Skeletal muscle satellite cell (primary cell): Measurements from ENCODE around the gene GP1BA.

Experiments used
- H3K27me3 ChIP-seq: 2 replicates; pipeline ENCODE4 v1.7.0; 2013; ENCODE audit warnings: low read length; ENCODE audit not compliant: control insufficient read depth, insufficient read depth
- H3K36me3 ChIP-seq: 2 replicates; pipeline ENCODE4 v1.7.0; 2013; ENCODE audit warnings: mild to moderate bottlenecking, control low read depth, low read length; ENCODE audit not compliant: insufficient read depth
- H3K4me1 ChIP-seq: 2 replicates; pipeline ENCODE4 v1.7.0; 2013; ENCODE audit warnings: low read length; ENCODE audit not compliant: control insufficient read depth, insufficient read depth
- H3K4me2 ChIP-seq: 2 replicates; pipeline ENCODE4 v1.7.0; 2013; ENCODE audit warnings: mild to moderate bottlenecking, low read length
- H3K4me3 ChIP-seq: 2 replicates; pipeline ENCODE4 v1.7.0; 2013; ENCODE audit warnings: low read length
- H3K9ac ChIP-seq: 2 replicates; pipeline ENCODE4 v1.7.0; 2013; ENCODE audit warnings: mild to moderate bottlenecking, low read depth, low read length, moderate library complexity
- H3K9me3 ChIP-seq: replicated peaks from 2 replicates; pipeline ENCODE4 v1.7.0; 2013; ENCODE audit warnings: mild to moderate bottlenecking, control low read depth, low read length

The GP1BA gene

GRCh38 chr17:4896332-4897197 is 35.5 kb upstream of the GP1BA start:
- Histone ChIP-seq H3K4me1 (peaks cover 4% of the 10 kb centered on the region), H3K4me3 (no peak overlapping the region), H3K9me3 (no peaks in the 10 kb centered on the region), H3K36me3 (peaks cover 52% of the 10 kb centered on the region), H3K4me2 (no peak overlapping the region), H3K9ac (no peak overlapping the region), H3K27me3 (no peaks in the 10 kb centered on the region)

- Histone ChIP-seq H3K4me1 (peaks cover 5% of the 10 kb centered on the region), H3K9ac (no peak overlapping the region), H3K9me3 (no peaks in the 10 kb centered on the region), H3K4me3 (no peak overlapping the region), H3K27me3 (no peaks in the 10 kb centered on the region), H3K36me3 (peaks cover 52% of the 10 kb centered on the region), H3K4me2 (no peak overlapping the region)
Observed at GRCh38 chr17:4897198-4897687, 34.8 kb upstream of the GP1BA start.

- H3K4me3 ChIP-seq: no peak overlapping the region
- peaks cover 50% of the 10 kb centered on the region for H3K36me3 ChIP-seq
Observed at GRCh38 chr17:4897785-4898184, 34.3 kb upstream of the GP1BA start.

GRCh38 chr17:4898351-4898750 is 33.7 kb upstream of the GP1BA start:
- Histone ChIP-seq H3K4me2 (no peak overlapping the region), H3K4me1 (peaks cover 12% of the 10 kb centered on the region), H3K4me3 (no peak overlapping the region), H3K36me3 (peaks cover 44% of the 10 kb centered on the region), H3K9ac (no peak overlapping the region), H3K27me3 (no peaks in the 10 kb centered on the region), H3K9me3 (no peaks in the 10 kb centered on the region)

More at GRCh38 chr17:4897785-4898184, 34.3 kb upstream of the GP1BA start:
- Histone ChIP-seq H3K9ac (no peak overlapping the region), H3K27me3 (no peaks in the 10 kb centered on the region), H3K9me3 (no peaks in the 10 kb centered on the region), H3K4me1 (peaks cover 6% of the 10 kb centered on the region), H3K4me2 (no peak overlapping the region)

GRCh38 chr17:4898927-4899326 is 33.1 kb upstream of the GP1BA start:
- Histone ChIP-seq H3K27me3 (no peaks in the 10 kb centered on the region), H3K9me3 (no peaks in the 10 kb centered on the region), H3K9ac (peak overlapping the region; percentile 52), H3K4me1 (peaks cover 14% of the 10 kb centered on the region), H3K4me2 (peak overlapping the region; percentile 7), H3K36me3 (peaks cover 40% of the 10 kb centered on the region), H3K4me3 (peak overlapping the region; percentile 39)

GRCh38 chr17:4899341-4900230 is 32.5 kb upstream of the GP1BA start, which contains the start of gene C17orf107:
C17orf107 (plus strand) TSS chr17:4899536; CDS start chr17:4899763, 227 bp downstream.
- peak within 1 kb of the TSS; percentile 39 for H3K4me3 ChIP-seq

GRCh38 chr17:4900231-4901107 is 31.6 kb upstream of the GP1BA start:
- Histone ChIP-seq H3K9ac (no peak overlapping the region), H3K9me3 (no peaks in the 10 kb centered on the region), H3K4me2 (no peak overlapping the region), H3K4me1 (peaks cover 14% of the 10 kb centered on the region), H3K36me3 (peaks cover 25% of the 10 kb centered on the region), H3K4me3 (no peak overlapping the region), H3K27me3 (no peaks in the 10 kb centered on the region)

More at GRCh38 chr17:4899341-4900230, 32.5 kb upstream of the GP1BA start, which contains the start of gene C17orf107:
- Histone ChIP-seq H3K27me3 (no peaks in the 10 kb centered on the region), H3K9me3 (no peaks in the 10 kb centered on the region), H3K4me1 (peaks cover 14% of the 10 kb centered on the region), H3K36me3 (peaks cover 34% of the 10 kb centered on the region), H3K4me2 (peak within 1 kb of the TSS; percentile 7), H3K9ac (peak within 1 kb of the TSS; percentile 52)

GRCh38 chr17:4901108-4901647 is 30.9 kb upstream of the GP1BA start:
- no peak overlapping the region for H3K4me3 ChIP-seq
- peaks cover 18% of the 10 kb centered on the region for H3K36me3 ChIP-seq
- no peak overlapping the region for H3K9ac ChIP-seq
- peaks cover 3% of the 10 kb centered on the region for H3K27me3 ChIP-seq
- peaks cover 14% of the 10 kb centered on the region for H3K4me1 ChIP-seq
- no peaks in the 10 kb centered on the region for H3K9me3 ChIP-seq
- H3K4me2 ChIP-seq: no peak overlapping the region

GRCh38 chr17:4901648-4902344 is 30.3 kb upstream of the GP1BA start:
- Histone ChIP-seq H3K36me3 (peaks cover 12% of the 10 kb centered on the region), H3K9ac (no peak overlapping the region), H3K4me1 (peaks cover 14% of the 10 kb centered on the region), H3K27me3 (peaks cover 3% of the 10 kb centered on the region), H3K4me3 (no peak overlapping the region), H3K4me2 (no peak overlapping the region), H3K9me3 (no peaks in the 10 kb centered on the region)

- Histone ChIP-seq H3K9ac (no peak overlapping the region), H3K27me3 (peaks cover 3% of the 10 kb centered on the region), H3K9me3 (no peaks in the 10 kb centered on the region), H3K4me1 (peaks cover 14% of the 10 kb centered on the region), H3K36me3 (peaks cover 5% of the 10 kb centered on the region), H3K4me2 (no peak overlapping the region), H3K4me3 (no peak overlapping the region)
Observed at GRCh38 chr17:4902540-4902939, 29.5 kb upstream of the GP1BA start.
